Lower leg skin (tissue), 3 donors: Measurements from ENCODE around the gene TNIK.

Experiments
- CTCF ChIP-seq, 3 donors: fragments of 450-650 bp; IDR thresholded peaks; one replicate each; pipeline ENCODE4 v1.5.1; 2016; ENCODE audit warnings: antibody characterized with exemption in 3 of 3, mild to moderate bottlenecking in 3 of 3, moderate library complexity in 2 of 3
- POLR2A ChIP-seq, 2 donors: fragments of 450-650 bp; IDR thresholded peaks; one replicate each; pipeline ENCODE4 v1.6.1; 2016 to 2017; ENCODE audit warnings: antibody characterized with exemption in 2 of 2, mild to moderate bottlenecking in 1 of 2, moderate library complexity in 1 of 2

- no peak for TF ChIP-seq POLR2A (IDR thresholded peaks at IDR 0.05)
- TF ChIP-seq CTCF (IDR thresholded peaks at IDR 0.05): no peak
Observed at GRCh38 chr3:171334465-171334811, 125.8 kb downstream of the TNIK start.
